Mesendoderm (in vitro differentiated cells): ENCODE measurements around the gene C3.

ENCODE experiments used
- DNase-seq: peaks from one replicate; pipeline ENCODE4 v3.0.0; 2013
- H2AK5ac ChIP-seq: 2 replicates; pipeline ENCODE4 v1.6.1; 2013; ENCODE audit warnings: low read length, inconsistent platforms
- H2BK120ac ChIP-seq: 2 replicates; pipeline ENCODE4 v1.6.1; 2013; ENCODE audit warnings: low read depth, mild to moderate bottlenecking, low read length, moderate library complexity, mixed read lengths
- H2BK15ac ChIP-seq: replicated peaks from 2 replicates; pipeline ENCODE4 v1.6.1; 2013; ENCODE audit warnings: low read depth, mild to moderate bottlenecking, moderate library complexity
- H2BK5ac ChIP-seq: 2 replicates; pipeline ENCODE4 v1.6.1; 2013; ENCODE audit warnings: low read length, inconsistent platforms
- H3K18ac ChIP-seq: 2 replicates; pipeline ENCODE4 v1.6.1; 2013; ENCODE audit warnings: mild to moderate bottlenecking, low read length, mixed read lengths
- H3K23ac ChIP-seq: one replicate; pipeline ENCODE4 v1.6.1; 2013; ENCODE audit warnings: low read length
- H3K27ac ChIP-seq: 2 replicates; pipeline ENCODE4 v1.5.1; 2013; ENCODE audit warnings: low read depth, mild to moderate bottlenecking, inconsistent platforms, low read length, moderate library complexity
- H3K27me3 ChIP-seq: 2 replicates; pipeline ENCODE4 v1.6.1; 2013; ENCODE audit warnings: low read length, control low read depth, mild to moderate bottlenecking, inconsistent platforms; ENCODE audit not compliant: insufficient read depth, poor library complexity
- H3K36me3 ChIP-seq: 2 replicates; pipeline ENCODE4 v1.6.1; 2013; ENCODE audit warnings: low read length, inconsistent platforms; ENCODE audit not compliant: control insufficient read depth, insufficient read depth
- H3K4ac ChIP-seq: one replicate; pipeline ENCODE4 v1.6.1; 2013; ENCODE audit warnings: low read depth, mild to moderate bottlenecking, low read length, moderate library complexity
- H3K4me1 ChIP-seq: 2 replicates; pipeline ENCODE4 v1.6.1; 2013; ENCODE audit warnings: low read depth, low read length, inconsistent platforms; ENCODE audit not compliant: control insufficient read depth
- H3K4me2 ChIP-seq: 2 replicates; pipeline ENCODE4 v1.6.1; 2013; ENCODE audit warnings: low read length
- H3K4me3 ChIP-seq: 2 replicates; pipeline ENCODE4 v1.5.1; 2013; ENCODE audit warnings: mild to moderate bottlenecking, low read length
- H3K56ac ChIP-seq: one replicate; pipeline ENCODE4 v1.6.1; 2013; ENCODE audit warnings: low read length
- H3K79me1 ChIP-seq: 2 replicates; pipeline ENCODE4 v1.6.1; 2013; ENCODE audit warnings: low read length, inconsistent platforms
- H3K79me2 ChIP-seq: 2 replicates; pipeline ENCODE4 v1.6.1; 2013; ENCODE audit warnings: mild to moderate bottlenecking, low read length; ENCODE audit not compliant: control insufficient read depth, insufficient read depth
- H3K9ac ChIP-seq: 2 replicates; pipeline ENCODE4 v1.6.1; 2013; ENCODE audit warnings: low read length, inconsistent platforms
- H4K5ac ChIP-seq: one replicate; pipeline ENCODE4 v1.6.1; 2013; ENCODE audit warnings: low read length
- H4K8ac ChIP-seq: one replicate; pipeline ENCODE4 v1.6.1; 2013; ENCODE audit warnings: low read depth, mild to moderate bottlenecking, control low read depth, low read length, moderate library complexity
- WGBS: extraction: QIAGEN DNeasy Blood & Tissue Kit; methylation state at CpG from one replicate; pipeline ENCODE4 v1.1.7; 2013; ENCODE audit warnings: low lambda C conversion rate, missing lambda C conversion rate; ENCODE audit not compliant: insufficient coverage; ENCODE audit errors: extremely low coverage; 5-methylcytosine and 5-hydroxymethylcytosine counted together

The C3 gene

DNA sequence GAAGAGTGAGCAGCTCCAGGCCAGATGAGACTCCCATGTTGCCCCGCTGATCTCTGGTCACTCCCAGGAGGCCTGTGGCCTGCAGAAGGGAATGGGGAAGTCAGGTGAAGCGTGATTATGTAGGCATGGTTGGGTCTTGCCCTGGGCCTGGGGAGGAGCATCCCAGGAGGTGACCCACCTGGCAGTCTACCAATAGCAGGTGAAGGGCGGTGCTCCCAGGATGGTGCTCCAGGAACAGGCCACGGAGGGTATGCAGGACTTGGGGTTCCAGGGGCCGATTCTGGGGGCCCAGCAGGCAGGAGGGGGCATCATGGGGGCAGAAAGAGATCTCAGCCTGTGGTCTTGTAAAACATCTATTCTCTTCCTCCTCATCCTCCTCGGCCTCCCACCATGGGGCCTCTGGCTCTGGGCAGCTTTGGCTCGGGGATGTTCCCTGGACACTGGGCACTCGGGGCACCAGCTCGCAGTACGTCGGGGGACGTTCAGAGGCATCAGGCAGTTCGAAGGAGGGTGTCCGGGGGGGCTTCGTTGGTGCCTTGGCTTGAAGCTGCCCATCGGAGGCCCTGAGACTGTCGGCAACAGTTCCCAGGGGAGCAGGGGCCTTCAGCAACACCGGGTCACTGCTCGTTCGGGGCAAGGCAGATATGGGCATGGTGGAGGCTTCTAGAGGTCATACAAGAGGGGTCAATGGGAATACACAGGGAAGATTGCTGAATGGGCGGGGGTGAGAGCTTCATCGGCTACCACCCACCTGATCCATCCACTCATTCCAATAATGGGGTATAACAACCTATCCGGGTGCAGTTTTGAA, 34.4 kb upstream of the C3 start:
- no CpG with 5 or more reads among the region's 23 CpGs for WGBS
- Histone ChIP-seq H3K27ac (no peak overlapping the region), H4K8ac (no peak overlapping the region), H2BK120ac (no peak overlapping the region), H3K27me3 (no peaks in the 10 kb centered on the region), H3K79me2 (no peaks in the 10 kb centered on the region), H3K4ac (no peak overlapping the region), H3K4me2 (no peak overlapping the region), H2BK15ac (no peak overlapping the region), H3K4me3 (no peak overlapping the region), H2BK5ac (no peak overlapping the region), H3K4me1 (no peaks in the 10 kb centered on the region), H2AK5ac (no peak overlapping the region), H3K23ac (no peak overlapping the region), H3K56ac (no peak overlapping the region), H3K18ac (no peak overlapping the region), H4K5ac (no peak overlapping the region), H3K9ac (no peak overlapping the region), H3K79me1 (no peaks in the 10 kb centered on the region), H3K36me3 (peaks cover 5% of the 10 kb centered on the region)
- DNase-seq, result no peak

DNA sequence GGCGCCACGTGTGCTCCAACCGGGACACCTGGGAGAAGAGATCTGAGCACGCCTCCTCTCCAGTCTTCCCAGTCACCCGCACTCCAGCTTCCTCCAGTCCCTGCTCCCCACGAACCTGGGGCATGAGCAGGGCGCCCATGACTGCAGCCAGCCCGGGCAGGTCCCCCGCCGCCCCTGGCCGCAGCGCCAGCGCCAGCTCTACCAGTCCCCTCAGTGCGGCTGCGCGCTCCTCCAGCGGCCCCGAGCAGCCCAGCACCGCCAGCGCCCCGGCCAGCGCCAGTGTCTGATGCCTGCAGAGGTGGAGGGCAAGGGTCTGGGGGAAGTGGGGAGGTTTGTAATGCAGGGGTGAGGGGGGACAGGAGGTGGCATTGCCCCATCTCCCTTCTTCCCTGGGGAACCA, 33.7 kb upstream of the C3 start:
- Histone ChIP-seq H3K9ac (no peak overlapping the region), H2BK120ac (no peak overlapping the region), H4K8ac (no peak overlapping the region), H3K4me1 (no peaks in the 10 kb centered on the region), H2BK15ac (no peak overlapping the region), H3K4me3 (no peak overlapping the region), H3K79me1 (no peaks in the 10 kb centered on the region), H2BK5ac (no peak overlapping the region), H3K4ac (no peak overlapping the region), H3K27ac (no peak overlapping the region), H3K4me2 (no peak overlapping the region), H2AK5ac (no peak overlapping the region), H3K56ac (no peak overlapping the region), H3K23ac (no peak overlapping the region), H3K27me3 (no peaks in the 10 kb centered on the region), H4K5ac (no peak overlapping the region), H3K18ac (no peak overlapping the region), H3K79me2 (no peaks in the 10 kb centered on the region), H3K36me3 (peaks cover 10% of the 10 kb centered on the region)
- no CpG with 5 or more reads among the region's 22 CpGs for WGBS
- no peak for DNase-seq

DNA sequence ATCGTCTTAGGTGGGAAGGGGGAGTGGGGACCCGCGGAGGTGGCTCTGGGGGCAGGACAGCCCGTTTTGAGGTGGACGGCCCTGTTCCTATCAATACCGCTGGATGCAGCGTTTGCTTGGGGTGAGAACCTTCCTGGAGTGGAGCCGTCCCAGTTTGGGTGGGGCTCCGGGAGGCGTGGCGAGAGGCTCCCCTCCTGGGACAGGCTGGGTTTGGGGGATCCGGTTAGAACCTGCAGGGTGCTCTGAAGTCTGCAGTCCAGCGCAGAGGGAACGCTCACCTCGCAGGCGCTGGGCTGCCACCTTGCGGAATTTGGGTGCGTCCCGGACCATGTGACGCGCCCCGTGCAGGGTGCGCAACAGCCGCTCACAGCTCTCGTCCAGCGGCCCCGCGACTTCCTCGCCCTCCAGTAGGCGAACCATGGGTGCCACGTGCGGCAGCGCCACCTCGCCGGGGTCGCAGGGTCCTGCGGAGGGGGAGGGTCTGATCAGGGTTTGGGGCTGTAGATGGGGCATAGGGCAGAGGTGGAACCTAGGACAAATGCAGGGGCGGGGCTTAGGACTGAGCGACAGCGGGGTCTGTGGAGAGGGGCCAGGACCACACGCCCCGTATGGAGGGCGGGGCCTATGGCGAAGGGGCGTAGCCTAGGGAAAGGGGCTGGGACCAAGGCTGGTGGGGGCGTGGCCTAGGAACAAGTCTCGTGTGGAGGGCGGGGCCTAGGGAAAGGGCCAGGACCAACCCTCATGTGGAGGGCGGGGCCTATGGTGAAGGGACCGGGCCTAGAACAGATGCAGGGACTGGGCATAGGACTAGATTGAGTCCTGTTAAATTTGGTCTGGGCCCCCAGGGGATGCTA, 33.0 kb upstream of the C3 start:
- Histone ChIP-seq H3K27ac (peak overlapping the region; percentile 63), H3K4me3 (no peak overlapping the region), H4K5ac (no peak overlapping the region), H3K56ac (peak overlapping the region; percentile 84), H2BK120ac (no peak overlapping the region), H3K9ac (peak overlapping the region; percentile 67), H2BK15ac (no peak overlapping the region), H3K79me2 (no peaks in the 10 kb centered on the region), H2BK5ac (no peak overlapping the region), H3K18ac (peak overlapping the region; percentile 19), H2AK5ac (no peak overlapping the region), H3K4me2 (peak overlapping the region; percentile 46), H3K27me3 (no peaks in the 10 kb centered on the region), H3K79me1 (no peaks in the 10 kb centered on the region), H4K8ac (no peak overlapping the region), H3K4ac (no peak overlapping the region), H3K23ac (no peak overlapping the region), H3K36me3 (peaks cover 10% of the 10 kb centered on the region), H3K4me1 (no peaks in the 10 kb centered on the region)
- DNase-seq, result peak; percentile 97
- no CpG with 5 or more reads among the region's 50 CpGs for WGBS

DNA sequence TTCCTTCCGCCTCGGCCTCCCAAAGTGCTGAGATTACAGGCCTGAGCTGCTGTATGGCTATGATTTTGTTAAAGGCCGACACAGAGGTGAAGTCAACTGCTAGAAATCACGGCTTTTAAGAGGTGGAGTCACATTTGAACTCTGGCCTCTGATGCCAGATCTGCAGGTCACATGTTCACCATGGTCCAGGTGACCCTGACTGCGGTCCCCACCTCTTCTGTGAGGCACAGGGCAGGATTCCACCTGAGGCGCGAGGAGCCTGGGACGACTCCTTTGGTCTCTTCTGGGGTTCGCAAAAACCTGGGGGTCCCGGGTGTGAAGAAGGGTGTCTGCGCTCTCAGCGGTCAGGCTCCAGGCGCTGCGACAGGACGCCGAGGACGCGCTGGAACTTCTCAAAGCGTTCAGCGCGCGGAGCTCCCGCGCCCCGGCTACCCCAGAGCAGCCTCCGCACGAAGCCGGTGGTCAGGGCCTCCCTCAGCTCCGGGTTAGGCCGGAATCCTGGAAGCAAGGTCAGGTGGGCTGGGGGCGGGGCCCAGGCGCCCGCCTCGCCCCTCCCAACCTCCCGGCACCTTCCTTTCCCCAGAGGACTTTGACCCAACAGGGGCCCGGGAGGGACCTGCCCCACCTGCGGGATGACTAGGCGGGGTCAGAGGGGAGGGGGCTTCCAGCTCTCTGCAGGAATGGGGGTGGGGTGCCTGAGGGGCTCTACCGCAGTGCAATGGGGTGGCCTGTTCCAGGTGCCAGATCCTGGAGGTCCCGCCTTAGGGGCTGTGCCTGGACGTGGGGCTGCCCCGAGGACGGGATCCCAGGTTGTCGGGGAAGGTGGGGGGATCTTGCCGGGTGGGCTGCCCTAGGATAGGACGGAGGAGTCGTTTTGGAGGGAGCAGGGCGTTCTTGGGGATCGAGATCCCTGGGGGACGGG, 32.1 kb upstream of the C3 start:
- Histone ChIP-seq H3K4ac (no peak overlapping the region), H3K23ac (no peak overlapping the region), H3K36me3 (peaks cover 13% of the 10 kb centered on the region), H3K27ac (peak overlapping the region; percentile 63), H3K56ac (peak overlapping the region; percentile 84), H2BK5ac (no peak overlapping the region), H3K18ac (peak overlapping the region; percentile 19), H2BK15ac (no peak overlapping the region), H3K4me2 (peak overlapping the region; percentile 46), H3K79me1 (no peaks in the 10 kb centered on the region), H3K27me3 (no peaks in the 10 kb centered on the region), H3K9ac (peak overlapping the region; percentile 67), H3K79me2 (no peaks in the 10 kb centered on the region), H2BK120ac (no peak overlapping the region), H4K5ac (no peak overlapping the region), H2AK5ac (no peak overlapping the region), H4K8ac (no peak overlapping the region), H3K4me3 (no peak overlapping the region), H3K4me1 (no peaks in the 10 kb centered on the region)
- no CpG with 5 or more reads among the region's 50 CpGs for WGBS
- DNase-seq, result peak; percentile 86

DNA sequence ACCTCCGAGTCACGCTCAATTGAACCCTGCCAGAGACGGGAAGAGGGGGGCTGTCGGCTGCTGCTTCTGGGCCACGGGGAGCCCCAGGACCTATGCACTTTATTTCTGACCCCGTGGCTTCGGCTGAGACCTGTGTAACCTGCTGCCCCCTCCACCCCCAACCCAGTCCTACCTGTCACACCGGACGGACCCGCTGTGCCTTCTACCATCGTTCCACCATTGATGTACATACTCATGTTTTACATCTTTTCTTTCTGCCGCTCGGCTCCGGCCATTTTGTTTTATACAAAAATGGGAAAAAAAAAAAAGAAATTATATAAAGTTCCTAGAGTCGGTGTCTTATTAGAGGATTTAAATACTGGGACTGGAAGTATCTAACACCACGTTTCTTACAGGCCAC, 30.7 kb upstream of the C3 start:
- Histone ChIP-seq H2BK5ac (no peak overlapping the region), H3K18ac (no peak overlapping the region), H3K9ac (no peak overlapping the region), H3K4me3 (no peak overlapping the region), H2AK5ac (no peak overlapping the region), H3K27me3 (no peaks in the 10 kb centered on the region), H3K4me2 (no peak overlapping the region), H4K5ac (no peak overlapping the region), H3K79me2 (no peaks in the 10 kb centered on the region), H2BK120ac (no peak overlapping the region), H3K27ac (no peak overlapping the region), H3K4me1 (no peaks in the 10 kb centered on the region), H3K4ac (no peak overlapping the region), H3K79me1 (peaks cover 2% of the 10 kb centered on the region), H2BK15ac (no peak overlapping the region), H3K56ac (no peak overlapping the region), H4K8ac (no peak overlapping the region), H3K36me3 (peaks cover 23% of the 10 kb centered on the region), H3K23ac (no peak overlapping the region)
- no CpG with 5 or more reads among the region's 16 CpGs for WGBS
- DNase-seq, result no peak
